Suprapubic skin (tissue), 4 donors: Measurements from ENCODE around the gene KIF5A.
"Not testable (repeated sequence)": the region's sequence is repeated elsewhere in the genome, so short reads cannot be mapped to it uniquely, and the experiment has no call there.

Source experiments
- POLR2A ChIP-seq, 2 donors: fragments of 450-650 bp; IDR thresholded peaks; one replicate each; pipeline ENCODE4 v1.6.1; 2017; ENCODE audit warnings: antibody characterized with exemption in 2 of 2, mild to moderate bottlenecking in 2 of 2, moderate library complexity in 2 of 2
- POLR2AphosphoS5 ChIP-seq, 3 donors: sonication (generic); formaldehyde crosslinking; IDR thresholded peaks; one replicate each; pipeline ENCODE4 v1.6.1; 2017; ENCODE audit warnings: antibody characterized with exemption in 3 of 3

- not testable (repeated sequence) for TF ChIP-seq POLR2AphosphoS5, POLR2A (IDR thresholded peaks at IDR 0.05)
These were observed 20.6 kb downstream of the KIF5A start for GRCh38 chr12:57570438-57570837.
